HG03139 (cell line): Measurements from ENCODE around the gene POLR1E.

ENCODE experiments used
- ATAC-seq: cut with Tn5 transposase; IDR thresholded peaks from one replicate; pipeline ENCODE4 v1.9.1; 2021; ENCODE audit not compliant: unreplicated experiment

The POLR1E gene

GRCh38 chr9:37534412-37534811, 48.7 kb downstream of the POLR1E start:
- no peak for ATAC-seq

- ATAC-seq: no peak
Measured at GRCh38 chr9:37534901-37535300, 49.2 kb downstream of the POLR1E start.

GRCh38 chr9:37538099-37538498, 52.4 kb downstream of the POLR1E start:
- ATAC-seq: no peak

GRCh38 chr9:37539634-37540033, 53.9 kb downstream of the POLR1E start:
- no peak for ATAC-seq

- no peak for ATAC-seq
Measured at GRCh38 chr9:37540634-37541033, 54.9 kb downstream of the POLR1E start.

GRCh38 chr9:37541465-37541864, 55.7 kb downstream of the POLR1E start:
- ATAC-seq: no peak

- ATAC-seq: no peak
Measured at GRCh38 chr9:37542488-37542887, 56.7 kb downstream of the POLR1E start.

- no peak for ATAC-seq
Measured at GRCh38 chr9:37542895-37543294, 57.1 kb downstream of the POLR1E start.

- ATAC-seq: no peak
Measured at GRCh38 chr9:37543468-37543867, 57.7 kb downstream of the POLR1E start.

- no peak for ATAC-seq
Measured at GRCh38 chr9:37547328-37547878, 61.7 kb downstream of the POLR1E start.

- ATAC-seq: no peak
Measured at GRCh38 chr9:37549527-37549926, 63.8 kb downstream of the POLR1E start.

- ATAC-seq: no peak
Measured at GRCh38 chr9:37550781-37551180, 65.0 kb downstream of the POLR1E start.

GRCh38 chr9:37551468-37551867, 65.7 kb downstream of the POLR1E start:
- no peak for ATAC-seq

- ATAC-seq: no peak
Measured at GRCh38 chr9:37551888-37552287, 66.1 kb downstream of the POLR1E start.
